H9 (cell line): ENCODE measurements around the gene CCDC102A. TPM values are rescaled to one million over a fixed set of nuclear protein-coding genes. Genes with fewer than 3 reads are reported as not detected.

Source experiments
- DNase-seq: peaks from one replicate; pipeline ENCODE4 v3.0.0-alpha.2; 2017
- H2AFZ ChIP-seq: one replicate; pipeline ENCODE4 v1.6.1; 2013; ENCODE audit warnings: mild to moderate bottlenecking, low read length, control low read depth, moderate library complexity
- H2AK5ac ChIP-seq: 2 replicates; pipeline ENCODE4 v1.6.1; 2013; ENCODE audit warnings: low read length, control low read depth, mixed read lengths; ENCODE audit not compliant: insufficient read length
- H2BK120ac ChIP-seq: one replicate; pipeline ENCODE4 v1.6.1; 2013; ENCODE audit warnings: low read depth, mild to moderate bottlenecking, low read length, control low read depth, inconsistent platforms; ENCODE audit not compliant: poor library complexity, severe bottlenecking
- H2BK12ac ChIP-seq: 2 replicates; pipeline ENCODE4 v1.6.1; 2013; ENCODE audit warnings: low read length, control low read depth, mixed read lengths, low read depth; ENCODE audit not compliant: insufficient read length
- H2BK15ac ChIP-seq: 2 replicates; pipeline ENCODE4 v1.6.1; 2013; ENCODE audit warnings: low read depth, low read length, control low read depth
- H2BK20ac ChIP-seq: one replicate; pipeline ENCODE4 v1.6.1; 2013; ENCODE audit warnings: low read depth, mild to moderate bottlenecking, low read length, control low read depth, inconsistent platforms; ENCODE audit not compliant: poor library complexity, severe bottlenecking
- H2BK5ac ChIP-seq: 2 replicates; pipeline ENCODE4 v1.6.1; 2013; ENCODE audit warnings: low read length, control low read depth, mixed read lengths; ENCODE audit not compliant: insufficient read length
- H3K14ac ChIP-seq: 2 replicates; pipeline ENCODE4 v1.6.1; 2013; ENCODE audit warnings: low read length, control low read depth; ENCODE audit not compliant: insufficient read depth
- H3K18ac ChIP-seq: 2 replicates; pipeline ENCODE4 v1.6.1; 2013; ENCODE audit warnings: low read depth, mild to moderate bottlenecking, mixed read lengths, low read length, control low read depth; ENCODE audit not compliant: insufficient read length
- H3K23ac ChIP-seq: 2 replicates; pipeline ENCODE4 v1.6.1; 2013; ENCODE audit warnings: low read length, control low read depth, mixed read lengths, low read depth; ENCODE audit not compliant: insufficient read length
- H3K23me2 ChIP-seq: 2 replicates; pipeline ENCODE4 v1.6.1; 2013; ENCODE audit warnings: low read depth, mild to moderate bottlenecking, mixed read lengths, low read length, control low read depth; ENCODE audit not compliant: insufficient read length, poor library complexity, severe bottlenecking
- H3K27ac ChIP-seq: 2 replicates; pipeline ENCODE4 v1.5.1; 2013; ENCODE audit warnings: low read length, control low read depth, mixed read lengths, low read depth; ENCODE audit not compliant: insufficient read length
- H3K27me3 ChIP-seq: 2 replicates; pipeline ENCODE4 v1.6.1; 2013; ENCODE audit warnings: low read length, control low read depth, inconsistent platforms; ENCODE audit not compliant: insufficient read depth
- H3K4ac ChIP-seq: 2 replicates; pipeline ENCODE4 v1.6.1; 2013; ENCODE audit warnings: low read depth, mild to moderate bottlenecking, control low read depth, inconsistent platforms, low read length, moderate library complexity
- H3K4me1 ChIP-seq: 2 replicates; pipeline ENCODE4 v1.6.1; 2013; ENCODE audit warnings: low read length, control low read depth, inconsistent platforms; ENCODE audit not compliant: insufficient read depth
- H3K4me2 ChIP-seq: 2 replicates; pipeline ENCODE4 v1.6.1; 2013; ENCODE audit warnings: low read length, control low read depth, mixed read lengths; ENCODE audit not compliant: insufficient read length, insufficient read depth
- H3K56ac ChIP-seq: 2 replicates; pipeline ENCODE4 v1.6.1; 2013; ENCODE audit warnings: low read depth, mild to moderate bottlenecking, mixed read lengths, low read length, control low read depth; ENCODE audit not compliant: insufficient read length
- H3K79me1 ChIP-seq: 2 replicates; pipeline ENCODE4 v1.6.1; 2013; ENCODE audit warnings: low read depth, mild to moderate bottlenecking, moderate library complexity, low read length, control low read depth, inconsistent platforms; ENCODE audit not compliant: insufficient read depth, poor library complexity, severe bottlenecking
- H3K79me2 ChIP-seq: 2 replicates; pipeline ENCODE4 v1.6.1; 2013; ENCODE audit warnings: low read length, control low read depth, inconsistent platforms; ENCODE audit not compliant: insufficient read depth
- H3K9ac ChIP-seq: 2 replicates; pipeline ENCODE4 v1.6.1; 2013; ENCODE audit warnings: low read length, control low read depth, mixed read lengths; ENCODE audit not compliant: insufficient read length; ENCODE audit errors: extremely low read depth
- H3K9me3 ChIP-seq: one replicate; pipeline ENCODE4 v1.6.1; 2013; ENCODE audit warnings: low read depth, low read length, inconsistent platforms; ENCODE audit not compliant: control insufficient read depth
- H3T11ph ChIP-seq: one replicate; pipeline ENCODE4 v1.6.1; 2013; ENCODE audit warnings: mild to moderate bottlenecking, low read length, control low read depth, inconsistent platforms
- H4K20me1 ChIP-seq: one replicate; pipeline ENCODE4 v1.6.1; 2013; ENCODE audit not compliant: control insufficient read depth, insufficient read length, insufficient read depth
- H4K5ac ChIP-seq: 2 replicates; pipeline ENCODE4 v1.6.1; 2013; ENCODE audit warnings: low read depth, mild to moderate bottlenecking, mixed read lengths, low read length, control low read depth; ENCODE audit not compliant: insufficient read length
- H4K8ac ChIP-seq: replicated peaks from 2 replicates; pipeline ENCODE4 v1.6.1; 2013; ENCODE audit warnings: low read length, control low read depth, mixed read lengths, low read depth; ENCODE audit not compliant: insufficient read length
- H4K91ac ChIP-seq: 2 replicates; pipeline ENCODE4 v1.6.1; 2013; ENCODE audit warnings: low read depth, mild to moderate bottlenecking, moderate library complexity, mixed read lengths, low read length, control low read depth; ENCODE audit not compliant: insufficient read length
- H3K27ac Mint-ChIP-seq, 3 experiments: 2 replicates in 2 of 3; 3 replicates in 1 of 3; pipeline ENCODE4 v1.8.0; 2020 to 2021; ENCODE audit warnings: mixed read lengths in 3 of 3, mild to moderate bottlenecking in 1 of 3, moderate library complexity in 1 of 3
- H3K27me3 Mint-ChIP-seq: 2 replicates; pipeline ENCODE4 v1.8.0; 2021; ENCODE audit warnings: low read depth, mild to moderate bottlenecking, moderate library complexity, mixed read lengths
- H3K36me3 Mint-ChIP-seq, 3 experiments: 2 replicates in 2 of 3; 3 replicates in 1 of 3; pipeline ENCODE4 v1.8.0; 2020 to 2021; ENCODE audit warnings: low read depth in 3 of 3, mixed read lengths in 3 of 3; ENCODE audit not compliant: insufficient read depth in 1 of 3
- H3K4me1 Mint-ChIP-seq, 2 experiments: 2 replicates each; pipeline ENCODE4 v1.8.0; 2020; ENCODE audit warnings: mixed read lengths in 2 of 2
- H3K4me3 Mint-ChIP-seq, 2 experiments: 2 replicates in 1 of 2; 3 replicates in 1 of 2; pipeline ENCODE4 v1.8.0; 2020 to 2021; ENCODE audit warnings: mild to moderate bottlenecking in 2 of 2, mixed read lengths in 2 of 2, moderate library complexity in 1 of 2
- H3K9me3 Mint-ChIP-seq, 2 experiments: 2 replicates in 1 of 2; 3 replicates in 1 of 2; pipeline ENCODE4 v1.8.0; 2020; ENCODE audit warnings: mild to moderate bottlenecking in 2 of 2, mixed read lengths in 2 of 2, moderate library complexity in 1 of 2
- WGBS: extraction: QIAGEN DNeasy Blood & Tissue Kit; methylation state at CpG from one replicate; pipeline ENCODE4 v1.1.7; 2013; ENCODE audit warnings: missing lambda C conversion rate, low lambda C conversion rate, mixed read lengths; ENCODE audit not compliant: insufficient read length; ENCODE audit errors: extremely low coverage; 5-methylcytosine and 5-hydroxymethylcytosine counted together
- total RNA-seq: library from RNA; stranded (reverse); gene quantifications from 2 replicates; pipeline ENCODE4 v1.2.1, GENCODE V29; 2021
- TF ChIP-seq, protein P1 (sequence below): fragments of 200-600 bp; sonication (generic); conservative IDR thresholded peaks from 3 replicates; pipeline ENCODE4 v1.8.0; 2021; ENCODE audit warnings: antibody characterized with exemption, mild to moderate bottlenecking

The CCDC102A gene
- total RNA-seq, 1 experiment from 2014 or later, result 8.2 TPM

DNA sequence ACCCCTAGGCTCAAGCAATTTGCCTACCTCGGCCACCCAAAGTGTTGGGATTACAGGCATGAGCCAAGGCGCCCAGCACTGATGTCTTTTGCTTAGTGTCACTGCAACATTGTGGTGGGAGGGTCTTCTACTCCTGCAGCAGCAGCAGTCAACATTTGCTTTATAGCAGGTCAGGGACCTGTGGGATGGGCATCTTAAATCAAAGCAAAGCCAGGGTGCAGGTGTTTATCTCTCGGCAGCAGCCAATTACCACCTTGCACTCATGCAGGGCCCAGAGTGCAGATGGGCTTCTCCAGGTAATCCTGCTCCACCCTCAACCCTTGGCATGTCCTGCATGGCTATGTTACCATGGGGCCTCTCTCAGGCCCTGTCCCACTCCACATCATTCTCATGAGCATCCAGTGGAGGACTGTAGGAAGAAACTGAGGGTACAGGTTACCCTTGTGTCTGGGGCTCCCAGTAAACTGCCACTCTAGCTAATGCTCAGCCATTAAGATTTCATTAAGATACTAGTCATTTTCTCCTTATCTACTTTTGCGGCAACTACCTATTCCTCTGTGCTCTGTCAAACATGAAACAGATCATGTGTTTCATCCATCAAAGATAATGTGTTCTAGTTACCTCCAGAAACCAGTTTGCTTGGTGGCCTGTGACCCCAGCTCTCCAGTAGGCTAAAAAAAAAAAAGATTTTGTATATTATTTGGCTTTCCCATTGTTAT is 22.9 kb upstream of the CCDC102A start:
- no peak overlapping the region for H2BK15ac ChIP-seq
- H2BK12ac ChIP-seq, result no peak overlapping the region
- H3K79me1 ChIP-seq, result no peaks in the 10 kb centered on the region
- H3K9me3 ChIP-seq, result no peaks in the 10 kb centered on the region
- no peak overlapping the region for H3K14ac ChIP-seq
- H3K18ac ChIP-seq, result no peak overlapping the region
- H3K9ac ChIP-seq, result no peak overlapping the region
- H3K4me2 ChIP-seq, result no peak overlapping the region
- no peak overlapping the region for H3K56ac ChIP-seq
- H3K27me3 ChIP-seq, result no peaks in the 10 kb centered on the region
- no peak overlapping the region for H2AK5ac ChIP-seq
- H4K91ac ChIP-seq, result no peak overlapping the region
- H2AFZ ChIP-seq, result no peak overlapping the region
- H4K20me1 ChIP-seq, result no peaks in the 10 kb centered on the region
- peaks cover 0 to 4% of the 10 kb centered on the region in 2 experiments; a peak in 1 of 4 replicates for H3K4me1 Mint-ChIP-seq
- no peak overlapping the region for H3K27ac ChIP-seq
- no peak overlapping the region for H3K23ac ChIP-seq
- no peak overlapping the region for H3K27ac Mint-ChIP-seq
- no peak overlapping the region for H3K4me3 Mint-ChIP-seq
- H3K4me1 ChIP-seq, result no peaks in the 10 kb centered on the region
- H2BK20ac ChIP-seq, result no peak overlapping the region
- H4K5ac ChIP-seq, result no peak overlapping the region
- no peak overlapping the region for H3T11ph ChIP-seq
- H3K9me3 Mint-ChIP-seq, result peaks cover 3 to 13% of the 10 kb centered on the region in 2 experiments; a peak in 4 of 5 replicates
- H3K27me3 Mint-ChIP-seq, result peaks cover 32% of the 10 kb centered on the region
- no peaks in the 10 kb centered on the region for H3K23me2 ChIP-seq
- H2BK120ac ChIP-seq, result no peak overlapping the region
- H3K79me2 ChIP-seq, result no peaks in the 10 kb centered on the region
- H2BK5ac ChIP-seq, result no peak overlapping the region
- no CpG with 5 or more reads among the region's 4 CpGs for WGBS
- no peak overlapping the region for H4K8ac ChIP-seq
- H3K36me3 Mint-ChIP-seq, result peaks cover 3 to 15% (median 5%) of the 10 kb centered on the region in 3 experiments; a peak in 6 of 7 replicates
- DNase-seq, result no peak
- no peak overlapping the region for H3K4ac ChIP-seq
- TF ChIP-seq, protein P1, sequence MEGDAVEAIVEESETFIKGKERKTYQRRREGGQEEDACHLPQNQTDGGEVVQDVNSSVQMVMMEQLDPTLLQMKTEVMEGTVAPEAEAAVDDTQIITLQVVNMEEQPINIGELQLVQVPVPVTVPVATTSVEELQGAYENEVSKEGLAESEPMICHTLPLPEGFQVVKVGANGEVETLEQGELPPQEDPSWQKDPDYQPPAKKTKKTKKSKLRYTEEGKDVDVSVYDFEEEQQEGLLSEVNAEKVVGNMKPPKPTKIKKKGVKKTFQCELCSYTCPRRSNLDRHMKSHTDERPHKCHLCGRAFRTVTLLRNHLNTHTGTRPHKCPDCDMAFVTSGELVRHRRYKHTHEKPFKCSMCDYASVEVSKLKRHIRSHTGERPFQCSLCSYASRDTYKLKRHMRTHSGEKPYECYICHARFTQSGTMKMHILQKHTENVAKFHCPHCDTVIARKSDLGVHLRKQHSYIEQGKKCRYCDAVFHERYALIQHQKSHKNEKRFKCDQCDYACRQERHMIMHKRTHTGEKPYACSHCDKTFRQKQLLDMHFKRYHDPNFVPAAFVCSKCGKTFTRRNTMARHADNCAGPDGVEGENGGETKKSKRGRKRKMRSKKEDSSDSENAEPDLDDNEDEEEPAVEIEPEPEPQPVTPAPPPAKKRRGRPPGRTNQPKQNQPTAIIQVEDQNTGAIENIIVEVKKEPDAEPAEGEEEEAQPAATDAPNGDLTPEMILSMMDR, result no peak
